GM18870 (cell line): Measurements from ENCODE around the gene CHRNA3.
"Not testable (repeated sequence)": the region's sequence is repeated elsewhere in the genome, so short reads cannot be mapped to it uniquely, and the experiment has no call there.

Source experiments
- ATAC-seq: cut with Tn5 transposase; IDR thresholded peaks from one replicate; pipeline ENCODE4 v1.9.1; 2021; ENCODE audit warnings: moderate library complexity; ENCODE audit not compliant: unreplicated experiment

Gene CHRNA3

DNA sequence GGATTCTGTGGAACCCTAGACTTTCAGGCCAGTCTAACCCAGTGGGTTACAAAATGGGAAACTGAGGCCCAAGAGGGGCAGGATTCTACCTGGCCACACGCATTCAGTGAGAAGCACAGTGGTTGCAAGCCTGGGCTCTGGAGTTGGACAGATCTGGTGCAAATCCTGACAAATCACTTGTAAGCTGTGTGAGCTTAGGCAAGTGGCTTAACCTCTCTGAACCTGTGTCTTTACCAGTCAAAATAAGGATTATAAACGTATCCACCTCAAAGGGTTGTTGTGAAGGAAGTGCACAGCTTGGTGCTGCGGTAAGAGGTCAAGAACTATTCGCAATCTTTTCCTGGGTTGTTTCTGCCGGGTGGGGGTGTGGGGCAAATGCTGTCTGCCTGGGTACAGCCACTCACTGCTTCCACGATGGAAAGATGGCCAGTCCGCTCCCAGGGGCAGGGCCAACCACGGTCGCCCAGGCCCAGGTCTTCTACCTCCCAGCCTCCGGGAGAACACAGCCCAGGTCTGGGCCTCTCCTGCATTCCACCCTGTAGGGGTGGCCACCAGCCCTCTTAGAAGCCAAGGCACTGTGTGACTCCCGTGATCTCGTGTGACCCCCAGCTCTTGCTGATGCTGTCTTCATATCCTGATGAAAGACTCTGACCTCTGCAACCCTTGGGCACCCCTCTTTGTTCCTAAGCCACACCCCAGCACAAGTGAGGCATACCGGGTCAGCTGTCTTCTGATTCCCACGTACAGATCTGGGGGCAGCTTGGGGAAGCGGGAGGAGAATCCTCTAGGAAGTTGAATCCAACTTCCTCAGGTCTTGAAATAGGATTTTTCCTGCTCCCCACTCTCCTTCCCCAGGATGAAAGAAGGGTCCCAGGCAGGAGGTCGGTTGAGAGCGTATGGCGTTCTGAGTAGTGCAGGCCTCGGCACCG is 1.5 kb downstream of the CHRNA3 start:
- no peak for ATAC-seq

DNA sequence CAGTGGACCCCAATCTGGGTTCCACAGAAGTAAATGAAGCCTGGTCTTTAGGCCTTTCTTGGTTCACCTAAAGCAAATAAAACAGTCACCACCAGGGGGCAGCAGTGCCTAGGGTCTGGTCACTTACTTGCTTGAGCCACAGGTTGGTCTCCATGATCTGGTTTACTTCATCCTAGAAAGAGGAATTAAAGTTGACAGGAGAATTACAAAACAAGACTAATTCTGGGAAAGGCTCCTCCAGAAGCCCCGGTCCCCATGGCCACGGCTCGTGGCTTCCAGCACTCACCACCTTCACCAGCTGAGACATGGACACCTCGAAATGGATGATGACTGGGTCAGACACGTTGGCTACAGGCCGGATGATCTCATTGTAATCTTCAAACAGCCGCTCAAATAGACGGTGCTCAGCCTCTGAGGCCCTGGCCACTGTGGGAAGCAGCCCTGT is 2.3 kb downstream of the CHRNA3 start:
- ATAC-seq, result no peak

DNA sequence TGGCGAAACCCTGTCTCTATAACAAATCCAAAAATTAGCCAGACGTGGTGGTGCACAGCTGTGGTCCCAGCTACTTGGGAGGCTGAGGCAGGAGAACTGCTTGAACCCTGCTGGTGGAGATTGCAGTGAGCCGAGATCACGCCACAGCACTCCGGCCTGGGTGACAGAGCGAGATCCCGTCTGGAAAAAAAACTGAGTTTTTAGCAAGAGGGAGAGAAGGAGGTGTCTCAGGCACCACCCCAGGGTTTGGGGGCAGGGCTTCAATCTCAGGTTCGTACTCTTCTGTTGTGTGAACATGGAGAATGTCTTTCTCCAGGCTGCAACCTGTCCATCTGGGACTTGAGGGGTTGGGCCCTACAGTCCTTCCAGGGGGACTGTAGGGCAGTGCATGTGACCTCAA is 2.7 kb downstream of the CHRNA3 start:
- ATAC-seq, result no peak

DNA sequence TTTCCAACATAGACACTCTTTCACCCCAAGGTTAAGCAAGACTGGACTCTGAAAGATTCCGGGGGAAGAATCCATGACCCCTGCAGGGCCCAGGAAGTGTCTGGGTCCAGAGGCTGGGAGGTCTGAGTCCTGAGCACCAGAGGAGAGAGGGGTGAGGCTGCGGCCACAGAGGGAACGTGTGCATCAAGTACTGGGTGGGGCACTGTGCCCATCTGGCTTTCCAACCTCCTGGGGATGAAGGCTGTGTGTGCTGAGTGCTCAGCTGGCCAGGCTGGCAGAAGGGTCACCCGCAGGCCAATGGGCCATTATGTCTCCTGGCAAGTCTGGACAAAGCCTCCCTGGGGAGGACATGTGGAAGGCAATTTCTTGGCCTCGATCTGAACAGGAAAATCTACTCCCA is 3.3 kb downstream of the CHRNA3 start:
- ATAC-seq, result no peak

DNA sequence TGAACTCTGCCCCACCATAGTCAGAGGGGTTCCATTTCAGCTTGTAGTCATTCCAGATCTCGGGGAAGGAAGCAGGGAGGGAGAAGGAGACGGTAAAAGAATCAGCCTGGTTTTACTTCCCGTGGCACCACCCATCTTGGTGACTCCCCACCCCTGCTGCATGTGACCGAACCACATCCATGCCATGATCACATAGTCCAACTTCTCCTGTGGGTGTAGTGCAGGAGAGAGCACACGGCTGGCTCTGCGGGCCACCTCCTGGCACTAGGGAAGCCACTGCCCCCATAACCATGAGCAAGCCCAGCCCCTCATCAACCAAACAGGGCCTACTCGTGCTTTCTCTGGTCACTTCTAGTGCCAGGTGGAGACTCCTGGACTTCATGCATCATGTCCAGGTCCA is 3.7 kb downstream of the CHRNA3 start:
- ATAC-seq, result no peak

DNA sequence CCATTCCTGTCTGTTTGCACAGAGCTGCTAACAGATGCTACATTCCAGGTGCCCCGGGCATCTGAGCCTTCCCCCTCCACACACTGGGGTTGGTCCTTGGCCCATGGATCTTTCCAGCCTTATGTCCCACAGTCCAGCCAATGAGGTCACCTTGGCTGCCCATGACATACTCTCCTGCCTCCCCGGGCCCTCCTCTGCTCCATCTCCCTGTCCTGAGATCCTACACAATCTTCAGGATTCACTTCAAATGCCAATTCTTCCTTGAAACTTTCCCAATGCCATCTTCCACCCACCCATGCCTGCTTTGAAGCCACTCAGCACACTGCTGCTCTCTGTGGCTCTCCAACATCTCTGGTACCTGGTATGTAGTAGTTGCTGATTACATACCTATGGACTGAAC is 4.3 kb downstream of the CHRNA3 start:
- no peak for ATAC-seq

DNA sequence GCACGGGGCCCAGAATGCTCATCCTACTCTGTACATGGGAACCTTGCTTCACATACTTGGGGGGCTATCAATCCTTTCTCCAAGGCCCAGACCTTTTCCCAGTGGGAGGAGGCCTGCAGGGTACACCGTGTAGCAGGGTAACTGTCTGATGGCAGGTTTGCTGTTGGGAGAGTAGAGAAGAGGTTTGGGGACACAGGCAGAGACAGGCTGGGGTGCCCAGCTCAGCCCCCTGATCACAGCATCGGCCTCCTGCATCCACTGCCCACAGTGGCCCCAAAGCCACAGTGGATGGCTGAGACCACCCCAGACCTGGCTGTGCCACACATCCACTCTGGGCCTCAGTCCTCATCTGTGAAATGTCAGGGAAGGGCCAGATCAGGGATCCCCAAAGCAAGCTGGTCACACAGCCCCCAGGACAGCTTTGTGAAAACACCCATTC is 5.6 kb downstream of the CHRNA3 start:
- no peak for ATAC-seq

DNA sequence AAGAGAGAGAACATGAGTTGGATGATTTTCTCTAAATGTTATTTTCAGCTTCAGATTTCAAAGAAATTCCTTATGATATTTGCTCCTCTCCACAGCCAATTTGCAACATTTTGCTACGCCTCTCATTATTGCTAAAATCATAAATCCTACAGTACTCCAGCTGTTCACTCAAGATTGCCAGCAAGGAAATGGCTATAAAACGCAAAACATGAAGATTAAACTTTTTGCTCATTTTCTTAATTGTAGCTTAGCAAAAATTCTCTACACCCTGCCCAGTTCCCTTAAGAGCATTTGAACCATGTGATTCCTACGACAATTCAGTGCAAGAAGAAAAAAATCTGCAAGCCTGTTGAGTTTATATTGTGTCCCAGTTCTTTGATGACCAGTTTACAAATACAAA is 6.8 kb downstream of the CHRNA3 start:
- ATAC-seq, result no peak

DNA sequence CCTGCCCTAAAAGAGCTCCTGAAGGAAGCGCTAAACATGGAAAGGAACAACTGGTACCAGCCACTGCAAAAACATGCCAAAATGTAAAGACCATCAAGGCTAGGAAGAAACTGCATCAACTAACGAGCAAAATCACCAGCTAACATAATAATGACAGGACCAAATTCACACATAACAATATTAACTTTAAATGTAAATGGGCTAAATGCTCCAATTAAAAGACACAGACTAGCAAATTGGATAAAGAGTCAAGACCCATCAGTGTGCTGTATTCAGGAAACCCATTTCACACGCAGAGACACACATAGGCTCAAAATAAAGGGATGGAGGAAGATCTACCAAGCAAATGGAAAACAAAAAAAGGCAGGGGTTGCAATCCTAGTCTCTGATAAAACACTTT is 11.2 kb downstream of the CHRNA3 start:
- ATAC-seq, result not testable (repeated sequence)

DNA sequence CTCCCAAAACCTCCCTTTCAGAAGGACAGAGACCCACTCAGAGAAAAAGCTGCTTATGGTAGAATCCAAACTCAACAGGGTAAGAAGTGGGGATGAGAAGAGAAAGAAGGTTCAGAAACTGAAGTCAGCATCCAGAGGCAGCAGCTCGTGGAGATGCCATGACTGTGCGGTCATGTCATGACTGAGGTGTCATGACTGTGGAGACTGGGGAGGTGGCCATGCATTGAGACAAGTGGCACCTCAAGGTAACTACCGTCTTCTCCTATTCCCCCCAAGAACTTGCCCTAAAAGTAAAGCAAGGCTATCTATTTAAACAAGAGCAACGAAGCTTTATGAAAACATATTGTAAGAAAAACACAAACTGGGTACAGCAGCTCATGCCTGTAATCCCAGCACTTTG is 15.1 kb downstream of the CHRNA3 start:
- ATAC-seq, result no peak

DNA sequence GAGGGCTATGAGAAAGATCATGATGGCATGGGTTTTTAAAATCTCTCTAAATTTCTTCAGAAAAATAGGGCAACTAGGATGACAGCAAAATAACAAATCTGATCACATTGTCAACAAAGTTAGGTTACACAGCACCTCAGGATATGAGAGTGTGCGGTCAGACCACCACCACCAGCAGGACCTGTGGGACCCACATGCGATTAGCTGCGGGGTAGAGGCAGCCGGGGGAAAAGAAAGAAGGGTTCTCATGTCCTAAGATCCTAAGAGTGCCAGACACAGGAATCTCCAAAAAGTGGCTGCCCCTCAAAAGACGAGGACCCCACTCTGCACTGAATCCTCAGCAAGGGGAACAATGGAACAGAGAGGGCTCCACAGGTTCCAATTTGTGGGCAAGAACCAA is 15.6 kb downstream of the CHRNA3 start:
- no peak for ATAC-seq

DNA sequence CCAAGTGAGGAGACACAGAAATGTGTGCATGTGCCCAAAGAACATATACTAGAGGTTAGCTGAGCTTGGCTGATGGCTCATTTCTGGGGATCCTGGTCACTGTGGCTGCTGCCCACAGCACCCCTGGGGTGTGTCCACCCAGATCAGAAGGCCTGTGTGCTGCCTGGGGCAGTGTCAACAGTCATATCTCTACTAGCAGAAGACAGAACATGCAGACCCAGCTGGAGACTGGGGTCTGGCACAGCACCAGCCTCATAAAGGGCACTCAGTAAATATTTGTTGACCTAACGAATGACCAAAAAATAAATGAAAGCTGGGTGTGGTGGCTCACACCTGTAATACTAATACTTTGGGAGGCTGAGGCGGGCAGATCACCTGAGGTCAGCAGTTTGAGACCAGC is 16.4 kb downstream of the CHRNA3 start:
- no peak for ATAC-seq

DNA sequence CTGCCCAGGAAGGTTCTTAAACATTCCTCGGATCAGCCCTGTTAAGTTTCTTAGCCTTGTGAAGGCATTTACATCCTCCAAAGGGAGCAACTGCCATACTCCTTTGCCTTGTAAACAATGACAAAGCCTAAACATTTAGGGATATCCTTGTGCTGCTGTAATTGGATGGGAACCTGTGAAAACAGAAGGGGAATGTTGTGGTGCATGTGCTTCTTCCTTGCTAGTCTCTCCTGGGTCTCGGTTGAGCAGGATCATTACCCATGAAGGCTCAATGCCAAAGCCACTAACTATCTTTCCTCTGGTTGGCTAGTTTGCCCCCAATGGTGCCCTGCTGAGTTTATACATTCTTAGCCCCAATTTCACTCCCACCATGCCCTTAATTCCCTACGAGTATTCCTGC is 17.3 kb downstream of the CHRNA3 start:
- no peak for ATAC-seq

DNA sequence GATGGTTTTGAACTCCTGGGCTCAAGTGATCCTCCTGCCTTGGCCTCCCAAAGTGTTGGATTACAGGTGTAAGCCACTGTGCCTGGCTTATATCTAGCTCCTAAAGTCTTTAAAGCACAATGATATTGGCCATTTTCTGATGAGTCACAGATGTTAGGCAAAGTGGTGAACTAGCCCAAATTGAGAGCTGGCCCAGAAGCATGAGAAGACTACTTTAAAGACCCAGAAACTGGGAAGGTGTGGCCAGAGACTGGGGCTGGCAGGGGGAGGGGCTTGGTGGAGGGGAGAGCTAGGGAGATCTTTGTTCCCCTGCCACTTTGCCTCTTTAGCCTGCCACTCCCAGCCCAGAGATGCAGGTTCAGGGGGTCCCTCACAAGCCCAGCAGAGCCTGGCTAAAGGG is 21.6 kb downstream of the CHRNA3 start:
- no peak for ATAC-seq

DNA sequence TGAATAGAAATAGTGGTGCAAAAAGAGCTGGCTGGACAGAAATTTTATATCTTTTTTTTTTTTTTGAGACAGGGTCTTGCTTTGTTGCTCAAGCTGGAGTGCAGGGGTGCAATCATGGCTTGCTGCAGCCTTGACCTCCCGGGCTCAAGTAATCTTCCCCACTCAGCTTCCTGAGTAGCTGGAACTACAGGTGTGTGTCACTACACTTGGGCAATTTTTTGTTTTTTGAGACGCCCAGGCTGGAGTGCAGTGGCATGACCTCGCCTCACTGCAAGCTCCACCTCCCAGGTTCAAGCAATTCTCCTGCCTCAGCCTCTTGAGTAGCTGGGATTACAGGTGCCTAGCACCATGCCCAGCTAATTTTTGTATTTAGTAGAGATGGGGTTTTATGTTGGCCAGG is 22.4 kb downstream of the CHRNA3 start:
- no peak for ATAC-seq

DNA sequence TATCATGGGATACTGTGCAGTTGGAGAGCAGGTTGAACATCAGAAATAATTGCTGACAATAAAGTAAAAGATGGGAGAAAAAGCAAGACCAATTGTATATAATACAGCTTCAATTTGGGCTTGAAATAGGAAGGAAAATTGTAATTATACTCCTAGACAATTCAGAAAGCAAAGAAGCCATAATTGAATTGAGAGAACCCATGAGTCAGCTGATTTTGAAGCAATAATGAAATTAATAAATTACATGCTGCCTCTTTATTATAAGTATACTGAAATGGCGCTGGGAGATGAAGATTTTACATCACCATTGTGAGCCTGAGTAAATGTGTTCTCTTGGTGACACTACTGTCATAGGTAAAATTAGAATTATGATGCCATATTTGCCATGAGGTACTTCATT is 23.2 kb downstream of the CHRNA3 start:
- no peak for ATAC-seq

DNA sequence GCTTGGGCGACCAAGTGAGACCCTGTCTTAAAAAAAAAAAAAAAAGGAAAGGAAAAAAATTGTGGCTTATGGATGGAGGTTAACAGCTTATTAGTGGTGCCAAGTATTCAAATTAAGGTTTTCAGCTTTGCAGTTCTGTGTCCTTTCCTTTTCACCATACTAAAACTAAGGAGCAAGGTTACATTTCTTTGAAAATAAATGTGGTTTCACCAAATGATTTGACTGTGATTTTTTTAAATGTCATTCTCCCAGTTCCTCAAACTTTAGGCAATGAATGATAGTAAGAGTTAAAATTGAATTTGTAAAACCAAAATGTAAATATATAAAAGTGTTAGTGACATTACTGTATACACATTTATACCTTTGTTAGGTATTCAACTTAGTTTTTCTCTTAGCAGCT is 45.9 kb downstream of the CHRNA3 start:
- ATAC-seq, result no peak

DNA sequence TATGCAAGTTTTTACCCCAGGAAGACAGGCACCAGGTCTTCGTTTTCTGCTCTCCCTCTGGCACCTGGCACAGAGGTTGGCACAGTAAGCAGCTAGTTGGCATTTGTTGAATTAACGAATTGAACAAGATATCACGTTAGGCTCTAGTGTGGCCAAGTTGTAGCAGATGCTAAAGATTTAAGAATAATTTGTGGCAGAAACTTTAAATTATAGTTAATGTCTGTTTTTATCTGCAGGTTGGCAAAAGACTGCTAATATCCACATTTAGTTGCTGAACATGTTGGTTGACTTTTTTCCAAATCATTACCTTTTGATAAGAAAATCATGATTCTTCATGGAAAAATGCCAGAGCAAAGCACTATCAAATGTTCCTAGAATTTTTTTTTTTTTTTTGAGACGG is 47.4 kb downstream of the CHRNA3 start:
- ATAC-seq, result no peak

DNA sequence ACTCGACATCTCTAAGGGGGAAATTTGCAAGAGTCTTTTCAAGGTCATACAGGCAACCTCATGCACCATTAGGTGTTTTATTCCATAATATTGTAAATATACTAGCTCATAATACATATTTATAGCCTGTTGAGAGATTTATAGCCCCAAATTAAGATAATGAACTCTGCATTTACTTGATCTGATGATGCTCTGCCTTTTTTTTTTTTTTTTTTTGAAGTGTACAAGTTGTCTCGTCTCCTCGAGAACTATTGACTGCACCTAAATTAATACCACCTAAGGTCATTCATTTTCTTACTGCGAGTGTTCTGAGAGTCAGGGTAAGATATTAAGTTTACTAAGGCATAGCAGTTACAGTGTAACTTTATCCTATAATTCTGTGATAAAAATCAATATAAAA is 49.4 kb downstream of the CHRNA3 start:
- ATAC-seq, result no peak

DNA sequence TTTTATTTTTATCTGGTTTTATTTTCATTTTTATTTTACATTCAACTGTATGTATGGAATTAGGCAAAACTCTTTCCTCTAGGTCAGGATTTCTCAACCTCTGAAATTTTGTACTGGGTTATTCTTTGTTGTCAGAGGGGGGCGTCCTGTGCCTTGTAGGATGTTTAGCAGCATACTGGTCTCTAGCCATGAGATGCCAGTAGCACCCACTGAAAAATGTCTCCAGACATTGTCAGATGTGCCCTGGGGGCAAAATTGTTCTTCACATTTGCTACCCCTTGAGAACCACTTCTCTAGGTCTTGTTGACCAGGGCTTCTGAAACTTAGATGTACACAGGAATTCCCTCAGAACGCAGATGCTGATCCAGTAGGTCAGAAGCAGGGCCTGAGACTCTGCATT is 50.1 kb downstream of the CHRNA3 start:
- no peak for ATAC-seq

DNA sequence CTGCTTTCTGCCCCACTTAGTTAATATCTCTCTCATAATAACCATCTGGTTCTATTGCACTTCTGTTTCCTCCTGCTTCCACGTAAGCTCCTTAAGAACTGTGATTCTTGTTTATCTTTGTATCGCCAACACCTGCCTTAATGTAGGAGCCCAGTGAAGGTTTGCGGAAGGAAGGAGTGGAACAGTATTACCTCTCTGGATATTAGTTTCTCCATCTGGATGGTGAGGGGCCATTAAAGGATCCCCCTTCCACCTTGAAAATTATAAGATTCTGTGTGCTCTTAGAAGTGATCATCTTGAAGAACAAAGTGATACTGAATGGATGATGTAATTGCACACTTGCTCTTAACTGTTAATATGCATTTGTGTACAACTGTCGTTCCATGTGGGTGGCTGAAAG is 53.3 kb downstream of the CHRNA3 start:
- ATAC-seq, result no peak

DNA sequence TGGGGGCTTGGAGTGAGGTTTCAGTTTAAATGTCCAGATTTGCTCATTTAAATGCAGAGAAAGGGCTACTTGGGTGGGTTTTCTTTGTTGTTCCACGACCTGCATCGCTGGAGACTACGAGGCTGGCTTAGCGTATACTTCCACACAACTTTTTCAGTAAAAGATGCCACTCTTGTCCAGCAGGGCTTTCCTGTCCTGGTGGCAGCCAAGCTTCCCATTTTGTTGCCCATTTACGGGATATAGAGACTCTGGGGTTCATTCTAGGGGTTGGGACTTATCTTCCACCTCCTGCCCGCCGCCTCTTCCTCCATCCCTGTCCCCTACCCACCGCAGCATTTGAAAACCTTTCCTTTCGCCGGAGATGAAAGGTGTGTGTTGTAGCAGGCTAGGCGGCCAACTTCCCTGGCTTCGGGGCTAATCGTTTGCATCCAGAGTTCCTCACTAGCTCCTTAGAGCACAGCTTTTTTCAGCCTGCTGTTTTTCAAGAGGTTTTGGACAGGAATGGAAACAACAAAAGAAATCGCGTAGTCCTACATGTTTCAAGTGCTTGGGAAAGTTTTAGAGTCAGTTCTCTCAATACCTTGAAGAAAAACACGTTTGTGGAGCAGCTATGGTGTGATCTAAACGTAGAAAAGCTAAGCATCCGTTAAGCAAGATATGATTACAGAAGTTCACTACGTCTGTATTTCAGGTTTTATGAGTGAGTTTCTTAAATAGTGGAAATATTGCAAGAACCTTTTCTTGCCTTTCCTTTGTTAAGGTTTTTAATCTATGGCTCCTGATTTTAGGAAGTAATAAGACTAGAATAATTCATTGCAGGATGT is 54.6 kb downstream of the CHRNA3 start:
- ATAC-seq, result peak; percentile 21
